ENCODE data around the gene SNW1.

SNW1 gene

GRCh38 chr14:77691259-77691658 lies 69.7 kb downstream of the SNW1 start:
- no peak for TF ChIP-seq CTCF (IDR thresholded peaks at IDR 0.05)
- no peak overlapping the region for H3K9ac ChIP-seq
- H2AFZ ChIP-seq: no peak overlapping the region
- H3K9me3 ChIP-seq (ENCODE audit: control insufficient read depth, low read length): no peaks in the 10 kb centered on the region
- peaks cover 8% of the 10 kb centered on the region for H3K79me2 ChIP-seq
- no peak overlapping the region for H3K27ac ChIP-seq
- no peak overlapping the region for H3K4me3 ChIP-seq (ENCODE audit: low read depth, low read length)
- H3K4me1 ChIP-seq: no peaks in the 10 kb centered on the region
- no peak overlapping the region for H3K4me2 ChIP-seq (ENCODE audit: low read length)
- H3K27me3 ChIP-seq (ENCODE audit: control insufficient read depth, insufficient read depth, low read length): no peaks in the 10 kb centered on the region
- no peaks in the 10 kb centered on the region for H3K36me3 ChIP-seq (ENCODE audit: control insufficient read depth, insufficient read depth, low read length)

DNA sequence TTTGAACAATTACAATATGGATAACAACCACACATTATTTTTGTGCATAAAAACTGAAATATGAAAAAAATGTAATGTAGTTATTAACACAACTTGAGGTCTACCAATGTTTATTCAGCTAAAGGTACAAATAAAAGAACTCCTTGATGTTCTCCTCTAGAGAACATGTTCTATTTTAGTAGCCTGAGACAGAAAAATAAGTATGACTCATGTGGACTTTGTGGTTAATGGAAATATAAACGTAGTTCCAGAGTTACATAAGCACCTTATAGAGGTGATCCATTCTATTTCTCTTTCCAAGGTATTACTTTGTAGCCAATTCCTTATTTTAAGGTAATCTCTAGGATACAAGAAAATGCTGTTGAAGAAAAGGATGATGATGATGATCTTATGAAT lies 78.8 kb downstream of the SNW1 start:
- H3K4me2 ChIP-seq (ENCODE audit: low read length): no peak overlapping the region
- no peak for TF ChIP-seq CTCF (IDR thresholded peaks at IDR 0.05)
- H3K79me2 ChIP-seq: no peaks in the 10 kb centered on the region
- no peaks in the 10 kb centered on the region for H3K27me3 ChIP-seq (ENCODE audit: control insufficient read depth, insufficient read depth, low read length)
- H3K4me1 ChIP-seq: no peaks in the 10 kb centered on the region
- H3K27ac ChIP-seq: no peak overlapping the region
- H3K9me3 ChIP-seq (ENCODE audit: control insufficient read depth, low read length): no peaks in the 10 kb centered on the region
- no peak overlapping the region for H2AFZ ChIP-seq
- H3K9ac ChIP-seq: no peak overlapping the region
- H3K4me3 ChIP-seq (ENCODE audit: low read depth, low read length): no peak overlapping the region
- no peaks in the 10 kb centered on the region for H3K36me3 ChIP-seq (ENCODE audit: control insufficient read depth, insufficient read depth, low read length)

DNA sequence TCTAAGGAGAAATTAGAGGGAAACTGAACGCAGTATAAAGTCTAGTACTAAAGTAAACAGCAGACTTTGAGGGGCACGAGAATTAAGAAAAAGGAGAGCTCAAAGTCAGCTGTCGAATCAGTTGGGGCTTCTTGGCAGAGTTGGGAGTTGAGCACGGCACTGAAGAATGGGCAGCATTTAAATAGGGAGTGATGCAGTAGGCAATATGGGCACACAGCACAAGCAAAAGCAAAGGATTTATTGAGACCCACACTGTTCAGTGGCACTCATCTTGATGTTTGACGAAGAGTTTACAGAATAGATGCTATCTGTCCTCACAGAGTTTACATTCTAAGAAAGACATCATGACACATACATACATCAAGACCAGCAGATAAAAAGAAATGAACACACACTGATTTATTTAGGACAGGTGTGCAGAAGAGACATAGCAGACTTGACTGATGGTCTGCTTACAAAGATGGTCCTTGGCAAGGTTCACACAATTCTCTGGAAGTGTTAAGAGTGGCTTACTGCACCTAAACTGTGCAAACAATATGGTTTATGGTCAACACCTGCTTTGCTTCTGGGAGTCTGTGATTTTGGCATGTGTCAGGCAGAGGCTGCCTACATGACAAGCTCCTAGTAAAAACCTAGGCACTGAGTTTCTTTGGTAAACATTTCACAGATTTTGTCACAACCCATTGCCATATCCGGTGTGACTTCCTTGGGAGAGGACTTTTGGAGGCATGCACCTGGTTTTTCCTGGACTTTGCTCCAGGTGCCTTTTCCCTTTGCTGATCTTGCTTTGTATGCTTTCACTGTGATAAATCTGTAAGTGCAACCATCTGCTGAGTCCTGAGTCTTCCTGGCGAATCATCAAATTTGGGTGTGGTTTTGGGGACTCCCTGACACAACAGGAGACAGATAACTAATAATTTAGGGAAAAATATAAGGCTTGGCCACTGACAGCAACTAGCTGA lies 79.5 kb downstream of the SNW1 start:
- Histone ChIP-seq H3K4me2 (ENCODE audit: low read length) (no peak overlapping the region), H3K9ac (no peak overlapping the region), H3K27me3 (ENCODE audit: control insufficient read depth, insufficient read depth, low read length) (no peaks in the 10 kb centered on the region), H3K79me2 (no peaks in the 10 kb centered on the region), H2AFZ (no peak overlapping the region), H3K4me1 (no peaks in the 10 kb centered on the region), H3K4me3 (ENCODE audit: low read depth, low read length) (no peak overlapping the region), H3K36me3 (ENCODE audit: control insufficient read depth, insufficient read depth, low read length) (no peaks in the 10 kb centered on the region), H3K27ac (no peak overlapping the region), H3K9me3 (ENCODE audit: control insufficient read depth, low read length) (no peaks in the 10 kb centered on the region)
- no peak for TF ChIP-seq CTCF (IDR thresholded peaks at IDR 0.05)

- Histone ChIP-seq H3K36me3 (ENCODE audit: control insufficient read depth, insufficient read depth, low read length) (no peaks in the 10 kb centered on the region), H3K4me3 (ENCODE audit: low read depth, low read length) (no peak overlapping the region), H3K9ac (no peak overlapping the region), H3K27me3 (ENCODE audit: control insufficient read depth, insufficient read depth, low read length) (no peaks in the 10 kb centered on the region), H2AFZ (no peak overlapping the region), H3K9me3 (ENCODE audit: control insufficient read depth, low read length) (no peaks in the 10 kb centered on the region), H3K4me2 (ENCODE audit: low read length) (no peak overlapping the region), H3K4me1 (no peaks in the 10 kb centered on the region), H3K79me2 (no peaks in the 10 kb centered on the region), H3K27ac (no peak overlapping the region)
- no peak for TF ChIP-seq CTCF (IDR thresholded peaks at IDR 0.05)
Observed at GRCh38 chr14:77674931-77675330, 86.0 kb downstream of the SNW1 start.

DNA sequence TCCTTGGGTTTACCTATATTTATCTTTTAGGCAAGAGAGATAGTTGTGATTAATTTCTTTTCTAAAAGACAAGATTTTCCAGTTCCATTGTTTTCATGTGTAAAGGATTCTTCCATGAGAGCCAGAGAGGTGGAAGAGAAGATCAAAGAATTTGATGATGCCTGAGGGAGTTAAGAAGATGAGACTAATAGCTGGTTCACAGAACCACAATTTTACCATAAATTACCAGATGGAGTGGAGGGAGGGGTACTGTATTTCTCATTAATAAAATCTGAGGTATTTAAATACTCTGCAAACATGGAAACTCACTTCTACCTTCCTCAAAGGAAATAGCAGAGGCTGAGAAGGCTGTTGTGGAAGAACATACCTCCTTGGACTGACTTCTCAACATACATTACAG lies 87.8 kb downstream of the SNW1 start:
- H3K4me3 ChIP-seq (ENCODE audit: low read depth, low read length): no peak overlapping the region
- no peak for TF ChIP-seq CTCF (IDR thresholded peaks at IDR 0.05)
- H3K4me1 ChIP-seq: no peaks in the 10 kb centered on the region
- no peaks in the 10 kb centered on the region for H3K27me3 ChIP-seq (ENCODE audit: control insufficient read depth, insufficient read depth, low read length)
- H3K79me2 ChIP-seq: no peaks in the 10 kb centered on the region
- H3K36me3 ChIP-seq (ENCODE audit: control insufficient read depth, insufficient read depth, low read length): no peaks in the 10 kb centered on the region
- no peak overlapping the region for H3K9ac ChIP-seq
- H3K4me2 ChIP-seq (ENCODE audit: low read length): no peak overlapping the region
- H3K27ac ChIP-seq: no peak overlapping the region
- no peak overlapping the region for H2AFZ ChIP-seq
- no peaks in the 10 kb centered on the region for H3K9me3 ChIP-seq (ENCODE audit: control insufficient read depth, low read length)

Data from parathyroid adenoma (tissue), 2 donors.